Liver (tissue), 3 donors: ENCODE results near the gene SOX5.

Source experiments
- CTCF ChIP-seq: fragments of 150-350 bp; IDR thresholded peaks from 2 replicates; pipeline ENCODE4 v1.5.1; 2017; ENCODE audit warnings: improper control_type of control experiment, low read depth, low read length; ENCODE audit not compliant: missing input control
- FOXA2 ChIP-seq: IDR thresholded peaks from 2 replicates; pipeline ENCODE4 v1.6.1; 2016; ENCODE audit warnings: antibody characterized with exemption
- GABPA ChIP-seq, 2 donors: IDR thresholded peaks in 1 of 2; conservative IDR thresholded peaks in 1 of 2; 2 replicates each; pipeline ENCODE4 v1.6.1; 2016; ENCODE audit warnings: antibody characterized with exemption in 2 of 2, mild to moderate bottlenecking in 1 of 2, moderate library complexity in 1 of 2
- HNF4G ChIP-seq: IDR thresholded peaks from 2 replicates; pipeline ENCODE4 v1.6.1; 2016; ENCODE audit warnings: antibody characterized with exemption
- JUND ChIP-seq, 2 donors: IDR thresholded peaks; 2 replicates each; pipeline ENCODE4 v1.6.1; 2016; ENCODE audit warnings: antibody characterized with exemption in 2 of 2
- RAD21 ChIP-seq, 2 donors: IDR thresholded peaks; 2 replicates each; pipeline ENCODE4 v1.6.1; 2016; ENCODE audit warnings: antibody characterized with exemption in 2 of 2, mild to moderate bottlenecking in 2 of 2
- donor health status: healthy.
- donor health status: healthy.

GRCh38 chr12:23847857-23848256 lies 101.6 kb downstream of the SOX5 start:
- no peak for TF ChIP-seq CTCF
- TF ChIP-seq RAD21 (IDR thresholded peaks at IDR 0.05) = no peak
- no peak for TF ChIP-seq HNF4G
- no peak for TF ChIP-seq JUND (IDR thresholded peaks at IDR 0.05)
- TF ChIP-seq GABPA (IDR thresholded peaks at IDR 0.05 in 1 of 2, conservative IDR thresholded peaks at IDR 0.05 in 1 of 2) = no peak
- TF ChIP-seq FOXA2 = no peak
